Activated naive CD4-positive, alpha-beta T cell (primary cell): ENCODE data around the gene RLN3.
A peak's percentile ranks its signal among the peaks of the same experiment; 100 is the strongest.
"Not testable (repeated sequence)": the region's sequence is repeated elsewhere in the genome, so short reads cannot be mapped to it uniquely, and the experiment has no call there.

Experiments
- DNase-seq, 4 experiments: peaks; one replicate each; lab custom pipeline; 2025; lab: John Stamatoyannopoulos, UW

Gene RLN3

GRCh38 chr19:14021474-14021873 is 6.5 kb upstream of the RLN3 start:
- DNase-seq = no peak

GRCh38 chr19:14022469-14022868 is 5.5 kb upstream of the RLN3 start:
- DNase-seq = no peak

- no peak for DNase-seq
These were observed 4.3 kb upstream of the RLN3 start for GRCh38 chr19:14023404-14024235.

- DNase-seq = not testable (repeated sequence)
These were observed 1.2 kb upstream of the RLN3 start for GRCh38 chr19:14026652-14027192.

- DNase-seq = no peak
These were observed 953 bp downstream of the RLN3 start for GRCh38 chr19:14028901-14029300.

GRCh38 chr19:14030997-14031718 is 3.2 kb downstream of the RLN3 start:
- no peak for DNase-seq

GRCh38 chr19:14031719-14032480 is 4.0 kb downstream of the RLN3 start, which contains the start of gene IL27RA:
TSS of gene IL27RA (plus strand) at chr19:14031762. CDS start at chr19:14031873, 111 bp downstream.
- peak; percentile 48 to 76 (median 65) for DNase-seq

GRCh38 chr19:14033946-14034345 is 6.0 kb downstream of the RLN3 start:
- no peak for DNase-seq

GRCh38 chr19:14035159-14035558 is 7.2 kb downstream of the RLN3 start:
- not testable (repeated sequence) for DNase-seq

GRCh38 chr19:14035706-14036105 is 7.8 kb downstream of the RLN3 start:
- no peak for DNase-seq

- DNase-seq = no peak
These were observed 11.2 kb downstream of the RLN3 start for GRCh38 chr19:14039181-14039580.

- not testable (repeated sequence) for DNase-seq
These were observed 15.0 kb downstream of the RLN3 start for GRCh38 chr19:14042659-14043608.

GRCh38 chr19:14047866-14048265 is 19.9 kb downstream of the RLN3 start:
- not testable (repeated sequence) for DNase-seq

- DNase-seq = peak; percentile 51 to 70 (median 64)
These were observed 20.6 kb downstream of the RLN3 start for GRCh38 chr19:14048443-14049153.

GRCh38 chr19:14050512-14050911 is 22.6 kb downstream of the RLN3 start:
- DNase-seq = no peak

- DNase-seq = not testable (repeated sequence)
These were observed 23.0 kb downstream of the RLN3 start for GRCh38 chr19:14050961-14051360.

- no peak for DNase-seq
These were observed 24.0 kb downstream of the RLN3 start for GRCh38 chr19:14051980-14052379.

- DNase-seq = no peak
These were observed 24.5 kb downstream of the RLN3 start for GRCh38 chr19:14052470-14052869.

GRCh38 chr19:14053032-14053431 is 25.1 kb downstream of the RLN3 start:
- no peak for DNase-seq

- DNase-seq = no peak
These were observed 25.6 kb downstream of the RLN3 start for GRCh38 chr19:14053500-14053899.
